Psoas muscle (tissue), 8 donors: ENCODE results near the gene FANCC. TPM values are rescaled to one million over a fixed set of nuclear protein-coding genes. Genes with fewer than 3 reads are reported as not detected.
"Not testable (repeated sequence)": the region's sequence is repeated elsewhere in the genome, so short reads cannot be mapped to it uniquely, and the experiment has no call there.

Experiments
- ATAC-seq, 4 donors: fragments of 200-7000 bp; cut with Tn5 transposase; one replicate each; pipeline ENCODE4 v1.9.1; 2020; ENCODE audit warnings: moderate library complexity in 3 of 4, mild to moderate bottlenecking in 2 of 4
- DNase-seq, 2 donors: peaks; one replicate each; pipeline ENCODE4 v3.0.0-alpha.2; 2020
- H3K27ac ChIP-seq: fragments of 200-600 bp; one replicate; pipeline ENCODE4 v1.8.0; 2022
- H3K27me3 ChIP-seq, 3 donors: fragments of 200-600 bp in 1 of 3; one replicate each; pipeline versions ENCODE4 v1.6.1 to v1.8.0; 2013 to 2022; ENCODE audit warnings: low read length in 2 of 3, mild to moderate bottlenecking in 2 of 3, moderate library complexity in 1 of 3; ENCODE audit not compliant: insufficient read depth in 3 of 3
- H3K36me3 ChIP-seq, 2 donors: fragments of 200-600 bp in 1 of 2; one replicate each; pipeline versions ENCODE4 v1.6.1 to v1.8.0; 2013 to 2022; ENCODE audit warnings: low read depth in 1 of 2, mild to moderate bottlenecking in 1 of 2, moderate library complexity in 1 of 2; ENCODE audit not compliant: insufficient read depth in 1 of 2
- H3K4me1 ChIP-seq: fragments of 200-600 bp; one replicate; pipeline ENCODE4 v1.8.0; 2022
- H3K4me3 ChIP-seq: fragments of 200-600 bp; one replicate; pipeline ENCODE4 v1.8.0; 2022; ENCODE audit warnings: mild to moderate bottlenecking
- H3K9me3 ChIP-seq: fragments of 200-600 bp; one replicate; pipeline ENCODE4 v1.8.0; 2022
- WGBS, 3 donors: extraction: QIAGEN DNeasy Blood & Tissue Kit; methylation state at CpG; one replicate each; pipeline versions ENCODE4 v1.1.6 to v1.1.7; 2013; 5-methylcytosine and 5-hydroxymethylcytosine counted together
- intact Hi-C, 2 donors: fragments of 100-400 bp; cut with DNase I; formaldehyde crosslinking; loops; one replicate each; pipeline versions ENCODE4 v1.11.0 to v1.14.2; 2022
- polyA plus RNA-seq, 3 donors: library from polyadenylated mRNA; stranded (reverse); fragments of 200-250 nt; gene quantifications; one replicate each; pipeline ENCODE4 v1.2.3, GENCODE V29; 2013
- total RNA-seq, 4 donors: library from RNA; stranded (reverse); fragmentation: NEBNext Ultra II Directional in 2 of 4; extraction: Animal tissue kit (Norgen Biotek cat#: 25700) in 2 of 4; gene quantifications; one replicate each; pipeline versions ENCODE4 v1.2.1 to v1.2.4, GENCODE V29; 2021 to 2023
- TF ChIP-seq, protein P1 (sequence below): fragments of 200-600 bp; IDR thresholded peaks from one replicate; pipeline ENCODE4 v1.8.0; 2022; ENCODE audit warnings: antibody characterized with exemption
- donor health status: healthy with polysubstance abuse.
- donor health status: DM: no; HTN: no; CAD: no; lungs with moderate emphysema.
- donor health status: Bipolar disorder and iron deficiency.
- donor health status: healthy.
- donor health status: DM: yes; HTN: yes; CAD: no.
- donor health status: DM: no; HTN: no; CAD: no.
- donor health status: DM: no; HTN: no; CAD: no.
- donor health status: DM: yes; HTN: yes; CAD: no.

Gene FANCC
- total and polyA plus RNA-seq, 7 donors: 2.1 to 5.2 (median 3.6) TPM

DNA sequence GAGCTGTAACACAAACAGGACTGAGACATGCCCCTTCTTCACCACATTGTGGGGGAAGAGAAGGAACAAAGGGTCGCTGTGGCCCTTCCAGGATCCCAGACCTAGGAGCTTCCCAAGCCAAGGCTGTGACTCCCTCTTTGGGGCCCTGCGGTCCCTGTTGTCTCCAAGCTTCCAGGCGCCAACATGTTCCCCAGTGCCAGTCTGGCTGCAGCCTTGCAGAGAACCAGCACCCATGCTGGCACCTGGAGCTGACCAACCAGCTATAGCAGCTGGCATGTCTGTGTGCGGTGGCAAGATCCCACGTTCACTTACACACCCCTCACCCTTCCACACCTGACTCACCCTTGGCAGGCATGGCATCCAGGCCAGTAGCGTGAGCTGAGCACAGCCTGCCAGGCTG lies 20.7 kb upstream of the FANCC start:
- H3K4me1 ChIP-seq: no peaks in the 10 kb centered on the region
- no peaks in the 10 kb centered on the region for H3K27me3 ChIP-seq
- no peaks in the 10 kb centered on the region for H3K9me3 ChIP-seq
- no peak overlapping the region for H3K27ac ChIP-seq
- no peaks in the 10 kb centered on the region for H3K36me3 ChIP-seq
- no peak for ATAC-seq
- WGBS, 3 donors: 86 to 96% (median 88%) methylated on average over 6 of the region's 6 CpGs
- TF ChIP-seq, protein P1, sequence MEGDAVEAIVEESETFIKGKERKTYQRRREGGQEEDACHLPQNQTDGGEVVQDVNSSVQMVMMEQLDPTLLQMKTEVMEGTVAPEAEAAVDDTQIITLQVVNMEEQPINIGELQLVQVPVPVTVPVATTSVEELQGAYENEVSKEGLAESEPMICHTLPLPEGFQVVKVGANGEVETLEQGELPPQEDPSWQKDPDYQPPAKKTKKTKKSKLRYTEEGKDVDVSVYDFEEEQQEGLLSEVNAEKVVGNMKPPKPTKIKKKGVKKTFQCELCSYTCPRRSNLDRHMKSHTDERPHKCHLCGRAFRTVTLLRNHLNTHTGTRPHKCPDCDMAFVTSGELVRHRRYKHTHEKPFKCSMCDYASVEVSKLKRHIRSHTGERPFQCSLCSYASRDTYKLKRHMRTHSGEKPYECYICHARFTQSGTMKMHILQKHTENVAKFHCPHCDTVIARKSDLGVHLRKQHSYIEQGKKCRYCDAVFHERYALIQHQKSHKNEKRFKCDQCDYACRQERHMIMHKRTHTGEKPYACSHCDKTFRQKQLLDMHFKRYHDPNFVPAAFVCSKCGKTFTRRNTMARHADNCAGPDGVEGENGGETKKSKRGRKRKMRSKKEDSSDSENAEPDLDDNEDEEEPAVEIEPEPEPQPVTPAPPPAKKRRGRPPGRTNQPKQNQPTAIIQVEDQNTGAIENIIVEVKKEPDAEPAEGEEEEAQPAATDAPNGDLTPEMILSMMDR: no peak
- intact Hi-C loops: no loop called here
- DNase-seq: no peak
- no peak overlapping the region for H3K4me3 ChIP-seq

DNA sequence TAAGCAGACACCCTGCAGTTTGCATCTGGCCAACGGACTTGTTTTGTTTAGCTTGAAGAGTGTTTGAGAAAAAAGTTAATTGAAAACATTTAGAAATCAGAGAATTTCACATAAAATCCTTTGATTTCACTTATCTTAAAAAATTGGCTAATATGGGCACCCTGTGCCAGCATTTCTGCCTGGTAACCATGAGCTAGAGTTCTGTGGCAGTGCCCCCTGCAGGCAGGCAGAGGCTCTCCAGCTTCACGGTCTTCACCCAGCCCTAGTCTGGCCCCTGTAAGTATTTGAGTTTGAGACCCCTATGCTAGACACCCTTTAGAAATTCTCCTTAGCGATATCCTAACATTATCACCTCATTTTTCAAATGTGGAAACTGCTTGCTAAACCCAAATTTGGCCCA lies 18.8 kb upstream of the FANCC start:
- H3K4me3 ChIP-seq: no peak overlapping the region
- TF ChIP-seq, protein P1: peak; percentile 38
- no peak for DNase-seq
- H3K4me1 ChIP-seq: no peaks in the 10 kb centered on the region
- no peak for ATAC-seq
- H3K27ac ChIP-seq: no peak overlapping the region
- no peaks in the 10 kb centered on the region for H3K27me3 ChIP-seq
- H3K36me3 ChIP-seq: no peaks in the 10 kb centered on the region
- intact Hi-C loops: no loop called here
- H3K9me3 ChIP-seq: no peaks in the 10 kb centered on the region
- 70 to 85% (median 77%) methylated on average over 3 of the region's 3 CpGs for WGBS, 3 donors

DNA sequence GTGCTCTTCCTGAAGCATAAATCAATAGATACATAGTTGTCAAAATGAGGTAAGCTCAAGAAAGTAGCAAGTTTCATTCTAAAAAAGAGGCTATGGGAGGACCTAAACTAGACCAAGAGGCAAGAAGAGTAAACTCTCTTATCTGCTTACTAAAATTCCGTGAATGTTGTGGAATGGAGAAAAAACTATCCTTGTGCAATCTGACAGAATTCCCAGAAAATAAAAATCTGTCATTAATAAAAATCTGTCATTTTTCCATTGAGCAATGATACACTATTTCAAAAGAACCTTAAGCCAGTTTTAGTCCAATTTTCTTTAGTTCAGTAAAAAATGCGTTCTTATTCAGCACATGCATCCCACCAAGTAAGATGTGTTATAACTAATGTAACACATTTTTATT lies 15.9 kb upstream of the FANCC start:
- Histone ChIP-seq H3K9me3 (no peaks in the 10 kb centered on the region), H3K4me1 (no peaks in the 10 kb centered on the region), H3K4me3 (no peak overlapping the region), H3K27ac (no peak overlapping the region), H3K36me3 (no peaks in the 10 kb centered on the region), H3K27me3 (no peaks in the 10 kb centered on the region)
- intact Hi-C loops: no loop called here
- DNase-seq (no peak), ATAC-seq (no peak)
- WGBS, 3 donors: 66 to 76% (median 75%) methylated on average over 2 of the region's 2 CpGs
- TF ChIP-seq, protein P1: no peak

DNA sequence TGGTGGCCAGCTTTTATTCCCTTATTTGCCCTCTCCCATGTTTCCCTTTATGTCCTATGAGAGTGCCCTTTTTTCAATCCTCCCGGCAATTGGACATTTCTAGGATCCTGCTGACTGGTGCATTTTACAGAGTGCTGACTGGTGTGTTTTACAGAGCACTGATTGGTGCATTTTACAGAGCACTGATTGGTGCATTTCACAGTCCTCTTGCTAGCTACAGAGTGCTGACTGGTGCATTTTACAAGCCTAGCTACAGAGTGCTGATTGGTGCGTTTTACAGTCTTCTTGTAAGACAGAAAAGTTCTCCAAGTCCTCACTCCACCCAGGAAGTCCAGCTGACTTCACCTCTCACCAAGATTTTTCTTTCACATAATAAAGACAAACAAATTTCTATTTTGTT lies 15.4 kb upstream of the FANCC start:
- H3K4me1 ChIP-seq: no peaks in the 10 kb centered on the region
- no peak for DNase-seq
- no peak for ATAC-seq
- no peak overlapping the region for H3K4me3 ChIP-seq
- H3K27ac ChIP-seq: no peak overlapping the region
- WGBS, 3 donors: 80 to 86% (median 83%) methylated on average over 2 of the region's 2 CpGs
- no peaks in the 10 kb centered on the region for H3K27me3 ChIP-seq
- intact Hi-C loops: no loop called here
- TF ChIP-seq, protein P1: no peak
- no peaks in the 10 kb centered on the region for H3K9me3 ChIP-seq
- H3K36me3 ChIP-seq: no peaks in the 10 kb centered on the region

DNA sequence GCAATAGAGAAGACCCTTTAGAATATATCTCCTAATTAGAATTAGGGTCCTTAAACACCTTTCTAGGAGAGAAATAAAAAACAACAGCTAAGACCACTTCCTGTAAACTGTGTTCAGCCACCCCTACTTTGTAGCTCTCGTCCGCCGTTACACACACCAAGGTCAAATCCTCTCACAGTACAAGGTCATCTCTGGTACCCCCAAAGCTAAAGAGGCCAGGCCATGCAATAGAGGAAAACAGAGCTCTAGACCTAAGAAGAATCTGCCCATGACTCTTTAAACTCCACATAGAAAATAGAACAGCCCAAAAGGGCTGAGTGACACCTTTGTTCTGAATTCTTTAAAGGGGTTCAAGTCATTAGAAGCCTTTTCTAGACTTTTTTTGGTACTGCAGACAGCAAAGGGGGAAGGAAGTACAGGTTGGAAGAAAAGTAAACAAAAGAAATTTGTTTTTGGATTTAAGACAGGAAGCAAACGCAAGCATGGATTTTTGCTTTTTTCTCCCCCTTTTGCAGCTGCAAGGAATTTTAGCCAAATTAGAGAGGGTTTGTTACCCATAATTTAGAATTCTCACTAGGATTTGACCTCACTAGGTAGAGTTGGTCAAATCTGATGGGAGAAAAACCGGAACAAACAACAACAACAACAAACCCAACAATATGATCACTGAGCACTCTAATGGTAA lies 13.4 kb upstream of the FANCC start:
- no peaks in the 10 kb centered on the region for H3K36me3 ChIP-seq
- no peaks in the 10 kb centered on the region for H3K27me3 ChIP-seq
- TF ChIP-seq, protein P1: no peak
- no peak for ATAC-seq
- no peaks in the 10 kb centered on the region for H3K4me1 ChIP-seq
- 77 to 84% (median 79%) methylated on average over 5 of the region's 5 CpGs for WGBS, 3 donors
- DNase-seq: no peak
- intact Hi-C loops: no loop called here
- H3K9me3 ChIP-seq: no peaks in the 10 kb centered on the region
- H3K4me3 ChIP-seq: no peak overlapping the region
- no peak overlapping the region for H3K27ac ChIP-seq

DNA sequence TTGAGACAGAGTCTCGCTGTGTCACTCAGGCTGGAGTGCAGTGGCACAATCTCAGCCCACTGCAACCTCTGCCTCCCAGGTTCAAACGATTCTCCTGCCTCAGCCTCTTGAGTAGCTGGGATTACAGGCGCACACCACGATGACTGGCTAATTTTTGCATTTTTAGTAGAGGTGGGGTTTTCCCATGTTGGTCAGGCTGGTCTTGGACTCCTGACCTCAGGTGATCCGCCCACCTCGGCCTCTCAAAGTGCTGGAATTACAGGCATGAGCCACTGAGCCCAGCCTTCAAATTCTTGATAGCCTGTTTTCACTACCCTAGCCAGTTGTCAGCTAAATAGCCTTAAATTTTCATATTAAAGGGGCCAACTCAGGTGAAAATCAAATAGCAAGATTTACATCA lies 11.6 kb upstream of the FANCC start:
- ATAC-seq, intact Hi-C loops, H3K36me3 ChIP-seq, H3K4me1 ChIP-seq, DNase-seq, H3K27ac ChIP-seq, H3K9me3 ChIP-seq, H3K27me3 ChIP-seq, H3K4me3 ChIP-seq: not testable (repeated sequence)
- 90 to 95% (median 90%) methylated on average over 6 of the region's 6 CpGs for WGBS, 3 donors
